Panc1 (cell line): ENCODE data around the gene BEGAIN. TPM values are rescaled to one million over a fixed set of nuclear protein-coding genes. Genes with fewer than 3 reads are reported as not detected.

Experiments
- ATAC-seq: fragments of 200-7000 bp; cut with Tn5 transposase; 2 replicates; pipeline ENCODE4 v1.9.1; 2020; ENCODE audit warnings: mild to moderate bottlenecking, moderate library complexity
- BruUV-seq: library from RNA; stranded (reverse); fragments of 400-500 nt; replicated peaks from 2 replicates; lab custom pipeline; 2021; lab: Mats Ljungman, UMichigan
- CTCF ChIA-PET: fragments of 300-600 bp; sonication (Branson Sonifier 250); formaldehyde crosslinking; loops from one replicate; lab custom pipeline; 2022; ENCODE audit warnings: antibody characterized with exemption; lab: Charles Lee
- POLR2A ChIA-PET: fragments of 300-600 bp; sonication (Branson Sonifier 250); formaldehyde crosslinking; loops from one replicate; lab custom pipeline; 2022; ENCODE audit warnings: antibody characterized with exemption; lab: Charles Lee
- DNase-seq: peaks from one replicate; pipeline ENCODE4 v3.0.0-alpha.2; 2010; ENCODE audit warnings: low read depth, low spot score
- H3K27ac ChIP-seq: 2 replicates; pipeline ENCODE4 v1.5.1; 2011; ENCODE audit warnings: mild to moderate bottlenecking, low read length, inconsistent platforms
- H3K27me3 ChIP-seq: fragments of 200-500 bp; sonication (Bioruptor generic); 2 replicates; pipeline ENCODE4 v1.6.0; 2014; ENCODE audit warnings: low read length, inconsistent platforms; ENCODE audit not compliant: control insufficient read depth, insufficient read depth
- H3K36me3 ChIP-seq: fragments of 200-500 bp; sonication (Bioruptor generic); 2 replicates; pipeline ENCODE4 v1.5.1; 2014; ENCODE audit warnings: inconsistent platforms, mild to moderate bottlenecking, low read length, moderate library complexity; ENCODE audit not compliant: control insufficient read depth, insufficient read depth
- H3K4me1 ChIP-seq: 2 replicates; pipeline ENCODE4 v1.5.1; 2011; ENCODE audit warnings: inconsistent platforms, mild to moderate bottlenecking, low read length, moderate library complexity; ENCODE audit not compliant: control insufficient read depth, insufficient read depth
- H3K4me3 ChIP-seq, 2 experiments: 2 replicates each; pipeline ENCODE4 v1.5.1; 2011 to 2012; ENCODE audit warnings: low read depth in 2 of 2, low read length in 2 of 2, mild to moderate bottlenecking in 2 of 2, inconsistent platforms in 1 of 2, moderate library complexity in 1 of 2
- H3K9me3 ChIP-seq: fragments of 200-500 bp; sonication (Bioruptor generic); 2 replicates; pipeline ENCODE4 v1.5.1; 2014; ENCODE audit warnings: low read depth, mild to moderate bottlenecking, inconsistent platforms, low read length, moderate library complexity; ENCODE audit not compliant: control insufficient read depth, insufficient read depth
- CTCF ChIP-seq: fragments of 450-650 bp; IDR thresholded peaks from 2 replicates; pipeline ENCODE4 v1.5.1; 2017; ENCODE audit warnings: mild to moderate bottlenecking
- POLR2AphosphoS5 ChIP-seq: IDR thresholded peaks from 2 replicates; pipeline ENCODE4 v1.6.1; 2012; ENCODE audit warnings: mild to moderate bottlenecking, low read depth, low read length, moderate library complexity
- SIN3A ChIP-seq: IDR thresholded peaks from 2 replicates; pipeline ENCODE4 v1.6.1; 2012; ENCODE audit warnings: low read depth, mild to moderate bottlenecking, low read length, moderate library complexity, borderline replicate concordance; ENCODE audit not compliant: insufficient read depth
- TCF7L2 ChIP-seq: IDR thresholded peaks from 2 replicates; pipeline ENCODE4 v1.6.1; 2011; ENCODE audit warnings: mild to moderate bottlenecking, low read depth, low read length, inconsistent platforms
- in situ Hi-C: cut with HindIII; loops from 2 replicates; pipeline ENCODE4 v1.10.0; 2016; ENCODE audit warnings: low sequenced_read_pairs, low pct_unique_long_range_greater_than_20kb
- intact Hi-C: fragments of 100-400 bp; cut with micrococcal nuclease; formaldehyde crosslinking; loops from one replicate; pipeline ENCODE4 v1.10.0; 2022; ENCODE audit not compliant: unreplicated experiment
- total RNA-seq: library from RNA; stranded (reverse); gene quantifications from one replicate; pipeline ENCODE4 v1.2.1, GENCODE V29; 2021; ENCODE audit not compliant: unreplicated experiment
- TF ChIP-seq, protein P1 (sequence below), 2 experiments: IDR thresholded peaks; 2 replicates each; pipeline ENCODE4 v1.6.1; 2011 to 2012; ENCODE audit warnings: low read depth in 2 of 2, control low read depth in 1 of 2, low read length in 1 of 2, mild to moderate bottlenecking in 1 of 2, moderate library complexity in 1 of 2; ENCODE audit not compliant: insufficient read depth in 1 of 2

The BEGAIN gene
- total RNA-seq, 1 experiment from 2014 or later = 26.5 TPM

- Histone ChIP-seq H3K36me3 (no peaks in the 10 kb centered on the region), H3K9me3 (no peaks in the 10 kb centered on the region), H3K27ac (no peak overlapping the region), H3K27me3 (no peaks in the 10 kb centered on the region), H3K4me1 (peaks cover 21% of the 10 kb centered on the region), H3K4me3 (no peak overlapping the region)
- POLR2A ChIA-PET = no interaction called here
- TF ChIP-seq TCF7L2 (no peak), CTCF (no peak), POLR2AphosphoS5 (no peak)
- TF ChIP-seq, protein P1, sequence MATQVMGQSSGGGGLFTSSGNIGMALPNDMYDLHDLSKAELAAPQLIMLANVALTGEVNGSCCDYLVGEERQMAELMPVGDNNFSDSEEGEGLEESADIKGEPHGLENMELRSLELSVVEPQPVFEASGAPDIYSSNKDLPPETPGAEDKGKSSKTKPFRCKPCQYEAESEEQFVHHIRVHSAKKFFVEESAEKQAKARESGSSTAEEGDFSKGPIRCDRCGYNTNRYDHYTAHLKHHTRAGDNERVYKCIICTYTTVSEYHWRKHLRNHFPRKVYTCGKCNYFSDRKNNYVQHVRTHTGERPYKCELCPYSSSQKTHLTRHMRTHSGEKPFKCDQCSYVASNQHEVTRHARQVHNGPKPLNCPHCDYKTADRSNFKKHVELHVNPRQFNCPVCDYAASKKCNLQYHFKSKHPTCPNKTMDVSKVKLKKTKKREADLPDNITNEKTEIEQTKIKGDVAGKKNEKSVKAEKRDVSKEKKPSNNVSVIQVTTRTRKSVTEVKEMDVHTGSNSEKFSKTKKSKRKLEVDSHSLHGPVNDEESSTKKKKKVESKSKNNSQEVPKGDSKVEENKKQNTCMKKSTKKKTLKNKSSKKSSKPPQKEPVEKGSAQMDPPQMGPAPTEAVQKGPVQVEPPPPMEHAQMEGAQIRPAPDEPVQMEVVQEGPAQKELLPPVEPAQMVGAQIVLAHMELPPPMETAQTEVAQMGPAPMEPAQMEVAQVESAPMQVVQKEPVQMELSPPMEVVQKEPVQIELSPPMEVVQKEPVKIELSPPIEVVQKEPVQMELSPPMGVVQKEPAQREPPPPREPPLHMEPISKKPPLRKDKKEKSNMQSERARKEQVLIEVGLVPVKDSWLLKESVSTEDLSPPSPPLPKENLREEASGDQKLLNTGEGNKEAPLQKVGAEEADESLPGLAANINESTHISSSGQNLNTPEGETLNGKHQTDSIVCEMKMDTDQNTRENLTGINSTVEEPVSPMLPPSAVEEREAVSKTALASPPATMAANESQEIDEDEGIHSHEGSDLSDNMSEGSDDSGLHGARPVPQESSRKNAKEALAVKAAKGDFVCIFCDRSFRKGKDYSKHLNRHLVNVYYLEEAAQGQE (IDR thresholded peaks at IDR 0.05; ENCODE audit: insufficient read depth in 1 of 2, low read depth in 2 of 2, low read length in 1 of 2) = no peak
- CTCF ChIA-PET = no interaction called here
- in situ Hi-C loops = no loop called here
- no TSS peak for BruUV-seq
- intact Hi-C loops = no loop called here
- DNase-seq (no peak), ATAC-seq (no peak)
These were observed 48.1 kb downstream of the BEGAIN start for GRCh38 chr14:100539003-100539660.

GRCh38 chr14:100538351-100539002 lies 48.7 kb downstream of the BEGAIN start:
- H3K4me3 ChIP-seq = no peak overlapping the region
- H3K27me3 ChIP-seq = no peaks in the 10 kb centered on the region
- H3K27ac ChIP-seq = no peak overlapping the region
- TF ChIP-seq, protein P1 (IDR thresholded peaks at IDR 0.05; ENCODE audit: insufficient read depth in 1 of 2, low read depth in 2 of 2, low read length in 1 of 2) = no peak
- TF ChIP-seq CTCF (no peak), POLR2AphosphoS5 (no peak), SIN3A (no peak), TCF7L2 (no peak)
- no peaks in the 10 kb centered on the region for H3K9me3 ChIP-seq
- BruUV-seq = no TSS peak
- H3K4me1 ChIP-seq = peaks cover 28% of the 10 kb centered on the region
- in situ Hi-C loops = no loop called here
- intact Hi-C loops = no loop called here
- no peak for ATAC-seq
- ChIA-PET CTCF (no interaction called here), POLR2A (no interaction called here)
- no peaks in the 10 kb centered on the region for H3K36me3 ChIP-seq
- no peak for DNase-seq
